BLaER1 (cell line): ENCODE results near the gene NEK10.

Source experiments
- H3K27ac ChIP-seq: shearing (Covaris generic); formaldehyde crosslinking; 2 replicates; pipeline ENCODE4 v1.8.1; 2022
- H3K27me3 ChIP-seq: shearing (Covaris generic); formaldehyde crosslinking; 2 replicates; pipeline ENCODE4 v1.8.1; 2022
- H3K36me3 ChIP-seq: shearing (Covaris generic); formaldehyde crosslinking; 2 replicates; pipeline ENCODE4 v1.8.1; 2022
- H3K4me1 ChIP-seq: shearing (Covaris generic); formaldehyde crosslinking; 2 replicates; pipeline ENCODE4 v1.8.1; 2022
- H3K4me2 ChIP-seq: shearing (Covaris generic); formaldehyde crosslinking; 2 replicates; pipeline ENCODE4 v1.8.1; 2022
- H3K4me3 ChIP-seq: shearing (Covaris generic); formaldehyde crosslinking; 2 replicates; pipeline ENCODE4 v1.8.1; 2022
- H3K9ac ChIP-seq: shearing (Covaris generic); formaldehyde crosslinking; 2 replicates; pipeline ENCODE4 v1.8.1; 2022
- H3K9me3 ChIP-seq: shearing (Covaris generic); formaldehyde crosslinking; 2 replicates; pipeline ENCODE4 v1.8.1; 2022
- H4K20me1 ChIP-seq: shearing (Covaris generic); formaldehyde crosslinking; 2 replicates; pipeline ENCODE4 v1.8.1; 2022
- Cebpa-rat ChIP-seq: shearing (Covaris generic); IDR thresholded peaks from 2 replicates; pipeline ENCODE4 v1.8.1; 2022

Gene NEK10

GRCh38 chr3:27115352-27115751, 253.8 kb downstream of the NEK10 start:
- Histone ChIP-seq H3K27ac (no peak overlapping the region), H3K4me3 (no peak overlapping the region), H3K36me3 (no peaks in the 10 kb centered on the region), H3K9ac (no peak overlapping the region), H3K4me1 (no peaks in the 10 kb centered on the region; the same call in 1 of the 2 replicates), H3K4me2 (no peak overlapping the region), H3K9me3 (no peaks in the 10 kb centered on the region), H3K27me3 (no peaks in the 10 kb centered on the region), H4K20me1 (no peaks in the 10 kb centered on the region)
- TF ChIP-seq Cebpa-rat = no peak

- H4K20me1 ChIP-seq = no peaks in the 10 kb centered on the region
- no peaks in the 10 kb centered on the region for H3K27me3 ChIP-seq
- H3K4me3 ChIP-seq = no peak overlapping the region
- no peaks in the 10 kb centered on the region for H3K36me3 ChIP-seq
- no peak for TF ChIP-seq Cebpa-rat
- no peak overlapping the region for H3K4me2 ChIP-seq
- no peak overlapping the region for H3K27ac ChIP-seq
- H3K9ac ChIP-seq = no peak overlapping the region
- H3K9me3 ChIP-seq = no peaks in the 10 kb centered on the region
- H3K4me1 ChIP-seq = no peaks in the 10 kb centered on the region; the same call in 1 of the 2 replicates
Observed at GRCh38 chr3:27114684-27115083, 254.5 kb downstream of the NEK10 start.

- Histone ChIP-seq H3K27ac (no peak overlapping the region), H3K9ac (no peak overlapping the region), H4K20me1 (no peaks in the 10 kb centered on the region), H3K36me3 (no peaks in the 10 kb centered on the region), H3K4me3 (no peak overlapping the region), H3K9me3 (no peaks in the 10 kb centered on the region), H3K27me3 (no peaks in the 10 kb centered on the region), H3K4me2 (no peak overlapping the region), H3K4me1 (no peaks in the 10 kb centered on the region; the same call in 1 of the 2 replicates)
- no peak for TF ChIP-seq Cebpa-rat
Observed at GRCh38 chr3:27114129-27114528, 255.1 kb downstream of the NEK10 start.

GRCh38 chr3:27110020-27110419, 259.2 kb downstream of the NEK10 start:
- H3K4me1 ChIP-seq = no peaks in the 10 kb centered on the region
- H3K27me3 ChIP-seq = no peaks in the 10 kb centered on the region
- no peak overlapping the region for H3K9ac ChIP-seq
- no peak overlapping the region for H3K27ac ChIP-seq
- H3K4me2 ChIP-seq = no peak overlapping the region
- peak; percentile 23; the same call in 1 of the 2 replicates for TF ChIP-seq Cebpa-rat
- no peaks in the 10 kb centered on the region for H3K9me3 ChIP-seq
- no peak overlapping the region for H3K4me3 ChIP-seq
- no peaks in the 10 kb centered on the region for H3K36me3 ChIP-seq
- H4K20me1 ChIP-seq = no peaks in the 10 kb centered on the region

- no peaks in the 10 kb centered on the region for H4K20me1 ChIP-seq
- no peak overlapping the region for H3K27ac ChIP-seq
- no peaks in the 10 kb centered on the region for H3K27me3 ChIP-seq
- H3K36me3 ChIP-seq = no peaks in the 10 kb centered on the region
- no peak overlapping the region for H3K4me2 ChIP-seq
- no peak overlapping the region for H3K4me3 ChIP-seq
- TF ChIP-seq Cebpa-rat = no peak
- no peaks in the 10 kb centered on the region for H3K9me3 ChIP-seq
- H3K9ac ChIP-seq = no peak overlapping the region
- no peaks in the 10 kb centered on the region for H3K4me1 ChIP-seq
Observed at GRCh38 chr3:27108322-27108721, 260.9 kb downstream of the NEK10 start.

- no peak for TF ChIP-seq Cebpa-rat
- H3K4me1 ChIP-seq = no peaks in the 10 kb centered on the region
- H4K20me1 ChIP-seq = no peaks in the 10 kb centered on the region
- H3K9ac ChIP-seq = no peak overlapping the region
- no peaks in the 10 kb centered on the region for H3K36me3 ChIP-seq
- H3K27ac ChIP-seq = no peak overlapping the region
- no peaks in the 10 kb centered on the region for H3K9me3 ChIP-seq
- H3K4me3 ChIP-seq = no peak overlapping the region
- no peaks in the 10 kb centered on the region for H3K27me3 ChIP-seq
- H3K4me2 ChIP-seq = no peak overlapping the region
Observed at GRCh38 chr3:27105904-27106303, 263.3 kb downstream of the NEK10 start.

- no peaks in the 10 kb centered on the region for H3K36me3 ChIP-seq
- H4K20me1 ChIP-seq = no peaks in the 10 kb centered on the region
- H3K9ac ChIP-seq = no peak overlapping the region
- H3K9me3 ChIP-seq = peaks cover 5% of the 10 kb centered on the region; the same call in 1 of the 2 replicates
- H3K27ac ChIP-seq = no peak overlapping the region
- H3K4me3 ChIP-seq = no peak overlapping the region
- H3K4me1 ChIP-seq = peaks cover 39% of the 10 kb centered on the region
- no peaks in the 10 kb centered on the region for H3K27me3 ChIP-seq
- H3K4me2 ChIP-seq = peak overlapping the region; percentile 12; the same call in 1 of the 2 replicates
- no peak for TF ChIP-seq Cebpa-rat
Observed at GRCh38 chr3:27097182-27097581, 272.0 kb downstream of the NEK10 start.

GRCh38 chr3:27095553-27096222, 273.5 kb downstream of the NEK10 start:
- H3K4me2 ChIP-seq = peak overlapping the region; percentile 82
- no peaks in the 10 kb centered on the region for H4K20me1 ChIP-seq

GRCh38 chr3:27094721-27095120, 274.5 kb downstream of the NEK10 start:
- TF ChIP-seq Cebpa-rat = no peak
- peaks cover 17% of the 10 kb centered on the region; the same call in 1 of the 2 replicates for H3K9me3 ChIP-seq
- peak overlapping the region; percentile 82 for H3K4me2 ChIP-seq
- no peaks in the 10 kb centered on the region for H4K20me1 ChIP-seq
- no peaks in the 10 kb centered on the region for H3K27me3 ChIP-seq
- no peak overlapping the region for H3K27ac ChIP-seq
- H3K4me3 ChIP-seq = no peak overlapping the region; the same call in 1 of the 2 replicates
- H3K9ac ChIP-seq = no peak overlapping the region
- H3K36me3 ChIP-seq = no peaks in the 10 kb centered on the region
- H3K4me1 ChIP-seq = peaks cover 39% of the 10 kb centered on the region

More at GRCh38 chr3:27095553-27096222, 273.5 kb downstream of the NEK10 start:
- Histone ChIP-seq H3K36me3 (no peaks in the 10 kb centered on the region), H3K4me1 (peaks cover 39% of the 10 kb centered on the region), H3K9me3 (peaks cover 17% of the 10 kb centered on the region; the same call in 1 of the 2 replicates), H3K9ac (no peak overlapping the region), H3K27ac (no peak overlapping the region), H3K4me3 (no peak overlapping the region; the same call in 1 of the 2 replicates), H3K27me3 (no peaks in the 10 kb centered on the region)
- TF ChIP-seq Cebpa-rat = no peak

- Histone ChIP-seq H4K20me1 (no peaks in the 10 kb centered on the region), H3K27me3 (no peaks in the 10 kb centered on the region), H3K4me1 (peaks cover 39% of the 10 kb centered on the region), H3K4me3 (no peak overlapping the region), H3K9me3 (peaks cover 17% of the 10 kb centered on the region; the same call in 1 of the 2 replicates), H3K9ac (no peak overlapping the region), H3K4me2 (peak overlapping the region; percentile 82), H3K36me3 (no peaks in the 10 kb centered on the region), H3K27ac (no peak overlapping the region)
- TF ChIP-seq Cebpa-rat = no peak
Observed at GRCh38 chr3:27093771-27094170, 275.4 kb downstream of the NEK10 start.
